GM23338 (cell line): ENCODE results near the gene AHNAK. TPM values are rescaled to one million over a fixed set of nuclear protein-coding genes. Genes with fewer than 3 reads are reported as not detected.

Experiments used
- ATAC-seq: fragments of 200-7000 bp; cut with Tn5 transposase; 3 replicates; pipeline ENCODE4 v1.9.1; 2020
- DNase-seq: peaks from one replicate; pipeline ENCODE4 v3.0.0-alpha.2; 2015; ENCODE audit warnings: low spot score
- H2AFZ ChIP-seq: fragments of 200-600 bp; sonication (generic); 2 replicates; pipeline ENCODE4 v1.8.0; 2016; ENCODE audit warnings: antibody characterized with exemption, mild to moderate bottlenecking, moderate library complexity
- H3F3A ChIP-seq: fragments of 200-600 bp; sonication (generic); replicated peaks from 2 replicates; pipeline ENCODE4 v1.8.0; 2017; ENCODE audit warnings: antibody characterized with exemption, mixed run types, low read depth
- H3K27ac ChIP-seq: fragments of 200-600 bp; sonication (generic); 2 replicates; pipeline ENCODE4 v1.6.1; 2016; ENCODE audit warnings: low read depth
- H3K27me3 ChIP-seq: fragments of 200-600 bp; sonication (generic); 2 replicates; pipeline ENCODE4 v1.8.0; 2016; ENCODE audit warnings: mild to moderate bottlenecking, mixed run types, moderate library complexity; ENCODE audit not compliant: insufficient read depth
- H3K36me3 ChIP-seq: fragments of 200-600 bp; sonication (generic); 2 replicates; pipeline ENCODE4 v1.8.0; 2016; ENCODE audit warnings: mild to moderate bottlenecking; ENCODE audit not compliant: insufficient read depth
- H3K4me1 ChIP-seq: fragments of 200-600 bp; sonication (generic); 2 replicates; pipeline ENCODE4 v1.8.0; 2016; ENCODE audit warnings: mild to moderate bottlenecking, moderate library complexity; ENCODE audit not compliant: insufficient read depth
- H3K4me2 ChIP-seq: fragments of 200-600 bp; sonication (generic); 2 replicates; pipeline ENCODE4 v1.7.1; 2017; ENCODE audit warnings: mixed run types
- H3K4me3 ChIP-seq: fragments of 200-600 bp; sonication (generic); 2 replicates; pipeline ENCODE4 v1.6.1; 2016; ENCODE audit warnings: mixed run types
- H3K79me2 ChIP-seq: fragments of 200-600 bp; sonication (generic); replicated peaks from 2 replicates; pipeline ENCODE4 v1.8.0; 2017; ENCODE audit warnings: mild to moderate bottlenecking; ENCODE audit not compliant: insufficient read depth
- H3K9me2 ChIP-seq: fragments of 200-600 bp; sonication (generic); 2 replicates; pipeline ENCODE4 v1.8.0; 2017; ENCODE audit not compliant: insufficient read depth
- H4K20me1 ChIP-seq: fragments of 200-600 bp; sonication (generic); replicated peaks from 2 replicates; pipeline ENCODE4 v1.8.0; 2017; ENCODE audit warnings: mild to moderate bottlenecking; ENCODE audit not compliant: insufficient read depth
- H3K27ac Mint-ChIP-seq: 2 replicates; pipeline ENCODE4 v1.8.0; 2020; ENCODE audit warnings: inconsistent platforms, mild to moderate bottlenecking, moderate library complexity, mixed read lengths
- H3K27me3 Mint-ChIP-seq: 3 replicates; pipeline ENCODE4 v1.8.0; 2022; ENCODE audit warnings: low read depth, mild to moderate bottlenecking, moderate library complexity, mixed read lengths, inconsistent platforms; ENCODE audit not compliant: insufficient read depth, poor library complexity
- H3K36me3 Mint-ChIP-seq: 3 replicates; pipeline ENCODE4 v1.8.0; 2021; ENCODE audit warnings: low read depth, mild to moderate bottlenecking, inconsistent platforms, moderate library complexity, mixed read lengths
- H3K4me1 Mint-ChIP-seq: 3 replicates; pipeline ENCODE4 v1.8.0; 2020; ENCODE audit warnings: mild to moderate bottlenecking, inconsistent platforms, mixed read lengths
- H3K4me3 Mint-ChIP-seq: 3 replicates; pipeline ENCODE4 v1.8.0; 2021; ENCODE audit warnings: moderate library complexity, mild to moderate bottlenecking, inconsistent platforms, mixed read lengths
- H3K9me3 Mint-ChIP-seq: 3 replicates; pipeline ENCODE4 v1.8.0; 2020; ENCODE audit warnings: moderate library complexity, mild to moderate bottlenecking, inconsistent platforms, mixed read lengths
- EZH2 ChIP-seq: fragments of 200-600 bp; sonication (generic); IDR thresholded peaks from one replicate; pipeline ENCODE4 v1.8.0; 2017; ENCODE audit warnings: antibody characterized with exemption, mild to moderate bottlenecking, low read depth; ENCODE audit not compliant: unreplicated experiment
- POLR2AphosphoS5 ChIP-seq: IDR thresholded peaks from 2 replicates; pipeline ENCODE4 v1.6.1; 2016; ENCODE audit warnings: antibody characterized with exemption, low read depth
- ZNF114 ChIP-seq: fragments of 250-450 bp; sonication (Bioruptor Pico); IDR thresholded peaks from 2 replicates; pipeline ENCODE4 v1.5.0; 2020; ENCODE audit warnings: mild to moderate bottlenecking, moderate library complexity
- polyA plus RNA-seq: library from polyadenylated mRNA; unstranded; fragments of >200 nt; fragmentation: Nextera tagmentation; extraction: Ambion mirVana; gene quantifications from 2 replicates; pipeline ENCODE4 v1.2.1, GENCODE V29; 2016
- total RNA-seq: library from RNA; depleted of rRNA; stranded (reverse); fragments of >200 nt; shearing (Covaris generic); gene quantifications from 2 replicates; pipeline ENCODE4 v1.2.3, GENCODE V29; 2014
- TF ChIP-seq, protein P1 (sequence below): IDR thresholded peaks from one replicate; pipeline ENCODE4 v1.6.1; 2018; ENCODE audit warnings: antibody characterized with exemption; ENCODE audit not compliant: unreplicated experiment
- TF ChIP-seq, protein P2 (sequence below): IDR thresholded peaks from 2 replicates; pipeline ENCODE4 v1.6.1; 2016; ENCODE audit warnings: antibody characterized with exemption
- TF ChIP-seq, protein P3 (sequence below), 2 experiments: fragments of 200-600 bp in 1 of 2; sonication (generic) in 1 of 2; conservative IDR thresholded peaks; 2 replicates each; pipeline versions ENCODE4 v1.5.1 to v1.6.1; 2016 to 2017; ENCODE audit warnings: antibody characterized with exemption in 2 of 2, low read depth in 2 of 2, mild to moderate bottlenecking in 2 of 2, moderate library complexity in 1 of 2
- TF ChIP-seq, protein P4 (sequence below): fragments of 250-450 bp; sonication (Bioruptor Pico); IDR thresholded peaks from 2 replicates; pipeline ENCODE4 v1.5.0; 2020; ENCODE audit warnings: mild to moderate bottlenecking, moderate library complexity

AHNAK gene
- total and polyA plus RNA-seq, 2 experiments from 2014 or later: 0.91 to 2.1 TPM

DNA sequence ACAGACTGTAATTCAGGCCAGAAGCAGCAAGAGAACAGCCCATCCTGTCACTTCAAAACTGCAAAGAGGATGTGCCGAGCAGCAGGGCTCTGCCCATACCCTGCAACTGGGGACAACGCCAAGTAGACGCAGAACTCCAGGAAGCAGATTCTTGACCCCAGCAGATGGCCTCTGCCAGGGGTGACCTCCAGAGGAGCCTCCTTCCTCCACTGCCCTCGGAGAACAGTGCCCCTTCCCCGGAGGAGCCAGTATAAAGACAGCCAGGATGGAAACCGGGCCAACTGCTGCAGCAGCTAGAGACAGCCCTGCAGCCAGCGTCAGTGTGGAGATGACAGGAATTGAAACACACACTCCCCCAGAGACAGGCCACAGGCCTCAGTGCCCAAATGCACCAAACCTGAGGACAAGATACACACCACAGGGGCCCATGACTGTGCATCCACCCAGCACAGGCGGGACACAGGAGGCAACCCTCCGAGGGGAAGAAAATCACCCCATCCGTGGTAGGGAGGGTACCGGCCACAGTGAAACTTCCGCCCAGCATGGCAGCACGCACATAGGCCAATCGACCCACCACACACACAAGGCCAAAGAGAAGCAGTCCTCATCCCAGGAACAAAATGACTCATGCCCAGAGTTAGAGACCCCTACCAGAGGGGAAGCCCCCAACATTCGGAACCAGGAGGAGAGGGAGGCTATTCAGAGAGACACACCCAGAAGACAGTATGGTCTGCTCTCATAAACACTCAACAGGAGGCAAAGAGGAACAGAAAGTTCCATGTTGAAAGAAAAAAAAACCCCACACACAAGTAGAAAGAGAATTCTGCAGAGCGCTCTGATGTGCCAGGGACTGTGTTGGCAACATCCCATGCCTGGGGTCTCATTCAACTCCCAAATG lies 5.6 kb downstream of the AHNAK start:
- no peaks in the 10 kb centered on the region for H3K9me3 Mint-ChIP-seq
- no peak overlapping the region for H3K27ac Mint-ChIP-seq
- H3K27me3 Mint-ChIP-seq: peaks cover 47% of the 10 kb centered on the region
- H3K27me3 ChIP-seq: peaks cover 49% of the 10 kb centered on the region
- 0 out of 2 replicates have a peak, but pooled peaks cover 3% of the 10 kb centered on the region for H3F3A ChIP-seq
- H3K4me3 ChIP-seq: no peak overlapping the region
- H3K27ac ChIP-seq: no peak overlapping the region
- H3K9me2 ChIP-seq: no peaks in the 10 kb centered on the region
- H3K4me2 ChIP-seq: no peak overlapping the region
- H4K20me1 ChIP-seq: no peaks in the 10 kb centered on the region
- no peak for ATAC-seq
- TF ChIP-seq, protein P1, sequence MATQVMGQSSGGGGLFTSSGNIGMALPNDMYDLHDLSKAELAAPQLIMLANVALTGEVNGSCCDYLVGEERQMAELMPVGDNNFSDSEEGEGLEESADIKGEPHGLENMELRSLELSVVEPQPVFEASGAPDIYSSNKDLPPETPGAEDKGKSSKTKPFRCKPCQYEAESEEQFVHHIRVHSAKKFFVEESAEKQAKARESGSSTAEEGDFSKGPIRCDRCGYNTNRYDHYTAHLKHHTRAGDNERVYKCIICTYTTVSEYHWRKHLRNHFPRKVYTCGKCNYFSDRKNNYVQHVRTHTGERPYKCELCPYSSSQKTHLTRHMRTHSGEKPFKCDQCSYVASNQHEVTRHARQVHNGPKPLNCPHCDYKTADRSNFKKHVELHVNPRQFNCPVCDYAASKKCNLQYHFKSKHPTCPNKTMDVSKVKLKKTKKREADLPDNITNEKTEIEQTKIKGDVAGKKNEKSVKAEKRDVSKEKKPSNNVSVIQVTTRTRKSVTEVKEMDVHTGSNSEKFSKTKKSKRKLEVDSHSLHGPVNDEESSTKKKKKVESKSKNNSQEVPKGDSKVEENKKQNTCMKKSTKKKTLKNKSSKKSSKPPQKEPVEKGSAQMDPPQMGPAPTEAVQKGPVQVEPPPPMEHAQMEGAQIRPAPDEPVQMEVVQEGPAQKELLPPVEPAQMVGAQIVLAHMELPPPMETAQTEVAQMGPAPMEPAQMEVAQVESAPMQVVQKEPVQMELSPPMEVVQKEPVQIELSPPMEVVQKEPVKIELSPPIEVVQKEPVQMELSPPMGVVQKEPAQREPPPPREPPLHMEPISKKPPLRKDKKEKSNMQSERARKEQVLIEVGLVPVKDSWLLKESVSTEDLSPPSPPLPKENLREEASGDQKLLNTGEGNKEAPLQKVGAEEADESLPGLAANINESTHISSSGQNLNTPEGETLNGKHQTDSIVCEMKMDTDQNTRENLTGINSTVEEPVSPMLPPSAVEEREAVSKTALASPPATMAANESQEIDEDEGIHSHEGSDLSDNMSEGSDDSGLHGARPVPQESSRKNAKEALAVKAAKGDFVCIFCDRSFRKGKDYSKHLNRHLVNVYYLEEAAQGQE: no peak
- TF ChIP-seq, protein P2, sequence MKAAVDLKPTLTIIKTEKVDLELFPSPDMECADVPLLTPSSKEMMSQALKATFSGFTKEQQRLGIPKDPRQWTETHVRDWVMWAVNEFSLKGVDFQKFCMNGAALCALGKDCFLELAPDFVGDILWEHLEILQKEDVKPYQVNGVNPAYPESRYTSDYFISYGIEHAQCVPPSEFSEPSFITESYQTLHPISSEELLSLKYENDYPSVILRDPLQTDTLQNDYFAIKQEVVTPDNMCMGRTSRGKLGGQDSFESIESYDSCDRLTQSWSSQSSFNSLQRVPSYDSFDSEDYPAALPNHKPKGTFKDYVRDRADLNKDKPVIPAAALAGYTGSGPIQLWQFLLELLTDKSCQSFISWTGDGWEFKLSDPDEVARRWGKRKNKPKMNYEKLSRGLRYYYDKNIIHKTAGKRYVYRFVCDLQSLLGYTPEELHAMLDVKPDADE: no peak
- TF ChIP-seq EZH2 (no peak), POLR2AphosphoS5 (no peak), ZNF114 (CRISPR knock-in tag) (no peak)
- TF ChIP-seq, protein P3, sequence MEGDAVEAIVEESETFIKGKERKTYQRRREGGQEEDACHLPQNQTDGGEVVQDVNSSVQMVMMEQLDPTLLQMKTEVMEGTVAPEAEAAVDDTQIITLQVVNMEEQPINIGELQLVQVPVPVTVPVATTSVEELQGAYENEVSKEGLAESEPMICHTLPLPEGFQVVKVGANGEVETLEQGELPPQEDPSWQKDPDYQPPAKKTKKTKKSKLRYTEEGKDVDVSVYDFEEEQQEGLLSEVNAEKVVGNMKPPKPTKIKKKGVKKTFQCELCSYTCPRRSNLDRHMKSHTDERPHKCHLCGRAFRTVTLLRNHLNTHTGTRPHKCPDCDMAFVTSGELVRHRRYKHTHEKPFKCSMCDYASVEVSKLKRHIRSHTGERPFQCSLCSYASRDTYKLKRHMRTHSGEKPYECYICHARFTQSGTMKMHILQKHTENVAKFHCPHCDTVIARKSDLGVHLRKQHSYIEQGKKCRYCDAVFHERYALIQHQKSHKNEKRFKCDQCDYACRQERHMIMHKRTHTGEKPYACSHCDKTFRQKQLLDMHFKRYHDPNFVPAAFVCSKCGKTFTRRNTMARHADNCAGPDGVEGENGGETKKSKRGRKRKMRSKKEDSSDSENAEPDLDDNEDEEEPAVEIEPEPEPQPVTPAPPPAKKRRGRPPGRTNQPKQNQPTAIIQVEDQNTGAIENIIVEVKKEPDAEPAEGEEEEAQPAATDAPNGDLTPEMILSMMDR (conservative IDR thresholded peaks at IDR 0.05; ENCODE audit: low read depth in 2 of 2): no peak
- TF ChIP-seq, protein P4, sequence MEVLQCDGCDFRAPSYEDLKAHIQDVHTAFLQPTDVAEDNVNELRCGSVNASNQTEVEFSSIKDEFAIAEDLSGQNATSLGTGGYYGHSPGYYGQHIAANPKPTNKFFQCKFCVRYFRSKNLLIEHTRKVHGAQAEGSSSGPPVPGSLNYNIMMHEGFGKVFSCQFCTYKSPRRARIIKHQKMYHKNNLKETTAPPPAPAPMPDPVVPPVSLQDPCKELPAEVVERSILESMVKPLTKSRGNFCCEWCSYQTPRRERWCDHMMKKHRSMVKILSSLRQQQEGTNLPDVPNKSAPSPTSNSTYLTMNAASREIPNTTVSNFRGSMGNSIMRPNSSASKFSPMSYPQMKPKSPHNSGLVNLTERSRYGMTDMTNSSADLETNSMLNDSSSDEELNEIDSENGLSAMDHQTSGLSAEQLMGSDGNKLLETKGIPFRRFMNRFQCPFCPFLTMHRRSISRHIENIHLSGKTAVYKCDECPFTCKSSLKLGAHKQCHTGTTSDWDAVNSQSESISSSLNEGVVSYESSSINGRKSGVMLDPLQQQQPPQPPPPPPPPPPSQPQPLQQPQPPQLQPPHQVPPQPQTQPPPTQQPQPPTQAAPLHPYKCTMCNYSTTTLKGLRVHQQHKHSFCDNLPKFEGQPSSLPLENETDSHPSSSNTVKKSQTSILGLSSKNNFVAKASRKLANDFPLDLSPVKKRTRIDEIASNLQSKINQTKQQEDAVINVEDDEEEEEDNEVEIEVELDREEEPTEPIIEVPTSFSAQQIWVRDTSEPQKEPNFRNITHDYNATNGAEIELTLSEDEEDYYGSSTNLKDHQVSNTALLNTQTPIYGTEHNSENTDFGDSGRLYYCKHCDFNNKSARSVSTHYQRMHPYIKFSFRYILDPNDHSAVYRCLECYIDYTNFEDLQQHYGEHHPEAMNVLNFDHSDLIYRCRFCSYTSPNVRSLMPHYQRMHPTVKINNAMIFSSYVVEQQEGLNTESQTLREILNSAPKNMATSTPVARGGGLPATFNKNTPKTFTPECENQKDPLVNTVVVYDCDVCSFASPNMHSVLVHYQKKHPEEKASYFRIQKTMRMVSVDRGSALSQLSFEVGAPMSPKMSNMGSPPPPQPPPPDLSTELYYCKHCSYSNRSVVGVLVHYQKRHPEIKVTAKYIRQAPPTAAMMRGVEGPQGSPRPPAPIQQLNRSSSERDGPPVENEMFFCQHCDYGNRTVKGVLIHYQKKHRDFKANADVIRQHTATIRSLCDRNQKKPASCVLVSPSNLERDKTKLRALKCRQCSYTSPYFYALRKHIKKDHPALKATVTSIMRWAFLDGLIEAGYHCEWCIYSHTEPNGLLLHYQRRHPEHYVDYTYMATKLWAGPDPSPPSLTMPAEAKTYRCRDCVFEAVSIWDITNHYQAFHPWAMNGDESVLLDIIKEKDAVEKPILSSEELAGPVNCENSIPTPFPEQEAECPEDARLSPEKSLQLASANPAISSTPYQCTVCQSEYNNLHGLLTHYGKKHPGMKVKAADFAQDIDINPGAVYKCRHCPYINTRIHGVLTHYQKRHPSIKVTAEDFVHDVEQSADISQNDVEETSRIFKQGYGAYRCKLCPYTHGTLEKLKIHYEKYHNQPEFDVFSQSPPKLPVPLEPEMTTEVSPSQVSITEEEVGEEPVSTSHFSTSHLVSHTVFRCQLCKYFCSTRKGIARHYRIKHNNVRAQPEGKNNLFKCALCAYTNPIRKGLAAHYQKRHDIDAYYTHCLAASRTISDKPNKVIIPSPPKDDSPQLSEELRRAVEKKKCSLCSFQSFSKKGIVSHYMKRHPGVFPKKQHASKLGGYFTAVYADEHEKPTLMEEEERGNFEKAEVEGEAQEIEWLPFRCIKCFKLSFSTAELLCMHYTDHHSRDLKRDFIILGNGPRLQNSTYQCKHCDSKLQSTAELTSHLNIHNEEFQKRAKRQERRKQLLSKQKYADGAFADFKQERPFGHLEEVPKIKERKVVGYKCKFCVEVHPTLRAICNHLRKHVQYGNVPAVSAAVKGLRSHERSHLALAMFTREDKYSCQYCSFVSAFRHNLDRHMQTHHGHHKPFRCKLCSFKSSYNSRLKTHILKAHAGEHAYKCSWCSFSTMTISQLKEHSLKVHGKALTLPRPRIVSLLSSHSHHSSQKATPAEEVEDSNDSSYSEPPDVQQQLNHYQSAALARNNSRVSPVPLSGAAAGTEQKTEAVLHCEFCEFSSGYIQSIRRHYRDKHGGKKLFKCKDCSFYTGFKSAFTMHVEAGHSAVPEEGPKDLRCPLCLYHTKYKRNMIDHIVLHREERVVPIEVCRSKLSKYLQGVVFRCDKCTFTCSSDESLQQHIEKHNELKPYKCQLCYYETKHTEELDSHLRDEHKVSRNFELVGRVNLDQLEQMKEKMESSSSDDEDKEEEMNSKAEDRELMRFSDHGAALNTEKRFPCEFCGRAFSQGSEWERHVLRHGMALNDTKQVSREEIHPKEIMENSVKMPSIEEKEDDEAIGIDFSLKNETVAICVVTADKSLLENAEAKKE: no peak
- peaks cover 32% of the 10 kb centered on the region; the same call in 1 of the 2 replicates for H3K4me1 ChIP-seq
- H3K4me1 Mint-ChIP-seq: peaks cover 54% of the 10 kb centered on the region
- no peaks in the 10 kb centered on the region for H3K36me3 Mint-ChIP-seq
- no peaks in the 10 kb centered on the region for H3K79me2 ChIP-seq
- no peaks in the 10 kb centered on the region for H3K36me3 ChIP-seq
- no peak for DNase-seq
- H3K4me3 Mint-ChIP-seq: no peak overlapping the region; the same call in 2 of the 3 replicates
- no peak overlapping the region for H2AFZ ChIP-seq
